ENCODE measurements around the gene LYZL2.
A peak's percentile ranks its signal among the peaks of the same experiment; 100 is the strongest.
"Not testable (repeated sequence)": the region's sequence is repeated elsewhere in the genome, so short reads cannot be mapped to it uniquely, and the experiment has no call there.

LYZL2 gene

GRCh38 chr10:30596493-30597432 is 32.8 kb downstream of the LYZL2 start:
- not testable (repeated sequence) for H3K4me3 Mint-ChIP-seq; H3K4me1 Mint-ChIP-seq (ENCODE audit: low read depth in 2 of 2); DNase-seq; H3K9me3 Mint-ChIP-seq; ATAC-seq (replicated peaks); H3K27ac Mint-ChIP-seq; H3K36me3 Mint-ChIP-seq (ENCODE audit: insufficient read depth)
- peaks cover 30 to 32% of the 10 kb centered on the region in 2 donors for H3K27me3 Mint-ChIP-seq

- Mint-ChIP-seq H3K27me3 (peaks cover 28 to 30% of the 10 kb centered on the region in 2 donors), H3K9me3 (no peaks in the 10 kb centered on the region), H3K36me3 (ENCODE audit: insufficient read depth) (no peaks in the 10 kb centered on the region), H3K4me3 (no peak overlapping the region), H3K27ac (no peak overlapping the region), H3K4me1 (ENCODE audit: low read depth in 2 of 2) (peaks cover 0 to 3% of the 10 kb centered on the region in 2 donors)
- ATAC-seq (replicated peaks) = no peak
- DNase-seq = no peak
These were observed 33.5 kb downstream of the LYZL2 start for GRCh38 chr10:30596013-30596412.

GRCh38 chr10:30594077-30594476 is 35.5 kb downstream of the LYZL2 start:
- DNase-seq = no peak
- no peaks in the 10 kb centered on the region for H3K4me1 Mint-ChIP-seq (ENCODE audit: low read depth in 2 of 2)
- no peaks in the 10 kb centered on the region for H3K9me3 Mint-ChIP-seq
- no peak overlapping the region for H3K27ac Mint-ChIP-seq
- H3K4me3 Mint-ChIP-seq = no peak overlapping the region
- no peak for ATAC-seq (replicated peaks)
- no peaks in the 10 kb centered on the region for H3K36me3 Mint-ChIP-seq (ENCODE audit: insufficient read depth)
- H3K27me3 Mint-ChIP-seq = peaks cover 22 to 23% of the 10 kb centered on the region in 2 donors

GRCh38 chr10:30592770-30593169 is 36.8 kb downstream of the LYZL2 start:
- not testable (repeated sequence) for H3K4me3 Mint-ChIP-seq; ATAC-seq (replicated peaks); DNase-seq; H3K36me3 Mint-ChIP-seq (ENCODE audit: insufficient read depth); H3K9me3 Mint-ChIP-seq; H3K27ac Mint-ChIP-seq; H3K4me1 Mint-ChIP-seq (ENCODE audit: low read depth in 2 of 2)
- peaks cover 16 to 23% of the 10 kb centered on the region in 2 donors for H3K27me3 Mint-ChIP-seq

GRCh38 chr10:30591249-30591670 is 38.3 kb downstream of the LYZL2 start:
- H3K36me3 Mint-ChIP-seq (ENCODE audit: insufficient read depth) = no peaks in the 10 kb centered on the region
- no peak overlapping the region for H3K4me3 Mint-ChIP-seq
- ATAC-seq (replicated peaks) (peak; percentile 70), DNase-seq (peak; percentile 39 to 46 (median 46))
- no peaks in the 10 kb centered on the region for H3K9me3 Mint-ChIP-seq
- H3K4me1 Mint-ChIP-seq (ENCODE audit: low read depth in 2 of 2) = no peaks in the 10 kb centered on the region
- peaks cover 16 to 23% of the 10 kb centered on the region in 2 donors for H3K27me3 Mint-ChIP-seq
- H3K27ac Mint-ChIP-seq = no peak overlapping the region

GRCh38 chr10:30589441-30589840 is 40.1 kb downstream of the LYZL2 start:
- H3K27ac Mint-ChIP-seq = no peak overlapping the region
- H3K9me3 Mint-ChIP-seq = no peaks in the 10 kb centered on the region
- no peak for ATAC-seq (replicated peaks)
- H3K36me3 Mint-ChIP-seq (ENCODE audit: insufficient read depth) = no peaks in the 10 kb centered on the region
- H3K4me3 Mint-ChIP-seq = no peak overlapping the region
- DNase-seq = no peak
- H3K4me1 Mint-ChIP-seq (ENCODE audit: low read depth in 2 of 2) = no peaks in the 10 kb centered on the region
- peaks cover 11 to 16% of the 10 kb centered on the region in 2 donors for H3K27me3 Mint-ChIP-seq

GRCh38 chr10:30587522-30588031 is 42.0 kb downstream of the LYZL2 start:
- Mint-ChIP-seq H3K4me3 (no peak overlapping the region), H3K27me3 (peaks cover 0 to 7% of the 10 kb centered on the region in 2 donors), H3K4me1 (ENCODE audit: low read depth in 2 of 2) (peaks cover 6 to 7% of the 10 kb centered on the region in 2 donors), H3K27ac (no peak overlapping the region), H3K9me3 (no peaks in the 10 kb centered on the region), H3K36me3 (ENCODE audit: insufficient read depth) (no peaks in the 10 kb centered on the region)
- ATAC-seq (replicated peaks) (no peak), DNase-seq (no peak)

- ATAC-seq (replicated peaks) (no peak), DNase-seq (no peak)
- H3K9me3 Mint-ChIP-seq = no peaks in the 10 kb centered on the region
- no peak overlapping the region for H3K4me3 Mint-ChIP-seq
- no peaks in the 10 kb centered on the region for H3K36me3 Mint-ChIP-seq (ENCODE audit: insufficient read depth)
- peaks cover 0 to 7% of the 10 kb centered on the region in 2 donors for H3K27me3 Mint-ChIP-seq
- H3K4me1 Mint-ChIP-seq (ENCODE audit: low read depth in 2 of 2) = peaks cover 6 to 10% of the 10 kb centered on the region in 2 donors
- no peak overlapping the region for H3K27ac Mint-ChIP-seq
These were observed 42.7 kb downstream of the LYZL2 start for GRCh38 chr10:30586828-30587227.

- H3K4me3 Mint-ChIP-seq = peak overlapping the region; percentile 78
- no peaks in the 10 kb centered on the region for H3K9me3 Mint-ChIP-seq
- ATAC-seq (replicated peaks) = peak; percentile 35
- no peaks in the 10 kb centered on the region for H3K36me3 Mint-ChIP-seq (ENCODE audit: insufficient read depth)
- H3K27me3 Mint-ChIP-seq = peaks cover 0 to 20% of the 10 kb centered on the region in 2 donors
- H3K4me1 Mint-ChIP-seq (ENCODE audit: low read depth in 2 of 2) = peaks cover 6 to 12% of the 10 kb centered on the region in 2 donors
- DNase-seq = no peak
- peak overlapping the region; percentile 79 to 91 for H3K27ac Mint-ChIP-seq
These were observed 45.7 kb downstream of the LYZL2 start for GRCh38 chr10:30583778-30584415.

- ATAC-seq (replicated peaks) = peak; percentile 45
- Mint-ChIP-seq H3K27ac (no peak overlapping the region), H3K27me3 (peaks cover 0 to 20% of the 10 kb centered on the region in 2 donors), H3K9me3 (no peaks in the 10 kb centered on the region), H3K36me3 (ENCODE audit: insufficient read depth) (no peaks in the 10 kb centered on the region), H3K4me1 (ENCODE audit: low read depth in 2 of 2) (peaks cover 6 to 12% of the 10 kb centered on the region in 2 donors), H3K4me3 (no peak overlapping the region)
- peak; percentile 11 to 23 (median 14) for DNase-seq
These were observed 47.7 kb downstream of the LYZL2 start for GRCh38 chr10:30581779-30582380.

GRCh38 chr10:30580676-30581075 is 48.9 kb downstream of the LYZL2 start:
- Mint-ChIP-seq H3K4me1 (ENCODE audit: low read depth in 2 of 2) (peaks cover 6 to 12% of the 10 kb centered on the region in 2 donors), H3K36me3 (ENCODE audit: insufficient read depth) (no peaks in the 10 kb centered on the region), H3K27me3 (peaks cover 0 to 20% of the 10 kb centered on the region in 2 donors), H3K4me3 (no peak overlapping the region), H3K27ac (no peak overlapping the region), H3K9me3 (no peaks in the 10 kb centered on the region)
- DNase-seq = no peak
- no peak for ATAC-seq (replicated peaks)

GRCh38 chr10:30580241-30580640 is 49.3 kb downstream of the LYZL2 start:
- no peak for DNase-seq
- Mint-ChIP-seq H3K27ac (no peak overlapping the region), H3K27me3 (peaks cover 0 to 20% of the 10 kb centered on the region in 2 donors), H3K4me1 (ENCODE audit: low read depth in 2 of 2) (peaks cover 6 to 12% of the 10 kb centered on the region in 2 donors), H3K36me3 (ENCODE audit: insufficient read depth) (no peaks in the 10 kb centered on the region), H3K9me3 (no peaks in the 10 kb centered on the region), H3K4me3 (no peak overlapping the region)
- no peak for ATAC-seq (replicated peaks)

- Mint-ChIP-seq H3K36me3 (ENCODE audit: insufficient read depth) (no peaks in the 10 kb centered on the region), H3K27me3 (peaks cover 0 to 20% of the 10 kb centered on the region in 2 donors), H3K4me1 (ENCODE audit: low read depth in 2 of 2) (peaks cover 6 to 12% of the 10 kb centered on the region in 2 donors), H3K27ac (no peak overlapping the region), H3K4me3 (no peak overlapping the region), H3K9me3 (no peaks in the 10 kb centered on the region)
- no peak for ATAC-seq (replicated peaks)
- no peak for DNase-seq
These were observed 50.0 kb downstream of the LYZL2 start for GRCh38 chr10:30579574-30579973.
